Uterus (tissue), 2 donors: Measurements from ENCODE around the gene CIB4.

ENCODE experiments used
- POLR2A ChIP-seq, 2 donors: fragments of 450-650 bp; IDR thresholded peaks; one replicate each; pipeline ENCODE4 v1.6.1; 2016; ENCODE audit warnings: antibody characterized with exemption in 2 of 2, mild to moderate bottlenecking in 1 of 2, moderate library complexity in 1 of 2
- TF ChIP-seq, protein P1 (sequence below), 4 experiments: fragments of 200-600 bp in 2 of 4; fragments of 450-650 bp in 2 of 4; sonication (generic) in 2 of 4; IDR thresholded peaks; one replicate each; pipeline ENCODE4 v1.5.1; 2016 to 2019; ENCODE audit warnings: antibody characterized with exemption in 4 of 4, mild to moderate bottlenecking in 2 of 4, moderate library complexity in 1 of 4

DNA sequence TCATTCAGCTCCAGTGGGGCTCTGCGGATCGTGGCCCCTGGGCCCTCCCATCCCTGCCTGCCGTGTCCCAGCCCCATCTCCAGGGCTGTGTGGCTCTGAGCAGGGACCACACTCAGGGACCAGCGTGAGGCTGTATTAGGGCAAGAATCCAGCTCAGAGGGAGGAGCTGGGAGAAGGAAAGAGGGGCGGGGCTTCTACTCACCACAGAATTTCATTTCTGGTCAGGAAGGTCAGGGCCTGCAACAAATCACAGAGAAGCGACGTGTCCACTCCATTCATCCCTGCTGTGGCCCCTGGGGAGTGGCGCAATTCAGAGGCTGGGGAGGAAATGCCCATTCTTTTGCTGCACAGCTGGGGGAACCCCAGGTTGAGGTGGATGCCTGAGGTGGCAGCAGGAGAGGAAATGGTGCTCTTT lies 828 bp downstream of the CIB4 start:
- no peak for TF ChIP-seq POLR2A (IDR thresholded peaks at IDR 0.05)
- TF ChIP-seq, protein P1, sequence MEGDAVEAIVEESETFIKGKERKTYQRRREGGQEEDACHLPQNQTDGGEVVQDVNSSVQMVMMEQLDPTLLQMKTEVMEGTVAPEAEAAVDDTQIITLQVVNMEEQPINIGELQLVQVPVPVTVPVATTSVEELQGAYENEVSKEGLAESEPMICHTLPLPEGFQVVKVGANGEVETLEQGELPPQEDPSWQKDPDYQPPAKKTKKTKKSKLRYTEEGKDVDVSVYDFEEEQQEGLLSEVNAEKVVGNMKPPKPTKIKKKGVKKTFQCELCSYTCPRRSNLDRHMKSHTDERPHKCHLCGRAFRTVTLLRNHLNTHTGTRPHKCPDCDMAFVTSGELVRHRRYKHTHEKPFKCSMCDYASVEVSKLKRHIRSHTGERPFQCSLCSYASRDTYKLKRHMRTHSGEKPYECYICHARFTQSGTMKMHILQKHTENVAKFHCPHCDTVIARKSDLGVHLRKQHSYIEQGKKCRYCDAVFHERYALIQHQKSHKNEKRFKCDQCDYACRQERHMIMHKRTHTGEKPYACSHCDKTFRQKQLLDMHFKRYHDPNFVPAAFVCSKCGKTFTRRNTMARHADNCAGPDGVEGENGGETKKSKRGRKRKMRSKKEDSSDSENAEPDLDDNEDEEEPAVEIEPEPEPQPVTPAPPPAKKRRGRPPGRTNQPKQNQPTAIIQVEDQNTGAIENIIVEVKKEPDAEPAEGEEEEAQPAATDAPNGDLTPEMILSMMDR (IDR thresholded peaks at IDR 0.05): no peak
